Activated CD8-positive, alpha-beta memory T cell treated with anti-CD3 and anti-CD28 coated beads for 36 hours (primary cell): ENCODE measurements around the gene PRUNE1. TPM values are rescaled to one million over a fixed set of nuclear protein-coding genes. Genes with fewer than 3 reads are reported as not detected.

ENCODE experiments used
- CTCF ChIA-PET: fragments of 350-600 bp; sonication (Branson Sonifier 250); formaldehyde crosslinking; loops from one replicate; lab custom pipeline; 2021; ENCODE audit warnings: antibody characterized with exemption; lab: Charles Lee
- POLR2A ChIA-PET: fragments of 350-600 bp; sonication (Branson Sonifier 250); formaldehyde crosslinking; loops from one replicate; lab custom pipeline; 2021; ENCODE audit warnings: antibody characterized with exemption; lab: Charles Lee
- total RNA-seq, 2 experiments: library from RNA; stranded (reverse); gene quantifications; one replicate each; pipeline ENCODE4 v1.2.3, GENCODE V29; 2021

PRUNE1 gene
- total RNA-seq, 2 experiments from 2014 or later: 14.5 to 14.9 TPM

- POLR2A ChIA-PET: no interaction called here
- CTCF ChIA-PET: interaction anchor here (0.9 to 1.6 kb wide), 4 partner anchors 18 to 100 kb away, joined by 3 to 10 read pairs (median 3); no protein-coding TSS in a partner anchor
Measured at GRCh38 chr1:150999051-150999674, 9.1 kb upstream of the PRUNE1 start.

- POLR2A ChIA-PET: no interaction called here
- CTCF ChIA-PET: interaction anchor here (0.8 to 1.6 kb wide), 5 partner anchors 18 to 100 kb away, joined by 3 to 10 read pairs (median 3); no protein-coding TSS in a partner anchor
Measured at GRCh38 chr1:150999926-151000325, 8.3 kb upstream of the PRUNE1 start.

DNA sequence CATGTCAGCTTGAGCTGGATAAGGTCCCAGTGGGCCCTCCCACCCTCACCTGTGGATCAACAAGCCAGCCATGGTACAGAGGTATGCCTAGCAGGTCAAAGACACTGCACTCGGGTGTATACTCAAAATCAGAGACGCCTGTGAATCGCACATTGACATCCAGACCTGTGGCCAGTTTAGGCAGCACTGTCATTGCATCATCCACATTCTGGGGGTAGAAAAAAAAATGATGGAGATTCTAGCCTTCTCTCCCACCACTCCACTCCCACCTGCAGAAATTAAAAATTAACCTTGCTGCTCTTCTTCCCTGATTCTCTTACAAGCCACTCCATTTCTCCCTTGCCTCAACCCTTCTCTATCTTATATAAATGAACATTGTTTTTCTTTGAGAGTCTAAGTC lies 7.8 kb upstream of the PRUNE1 start:
- ChIA-PET CTCF (interaction anchor here (0.8 to 1.6 kb wide), 3 partner anchors 19 to 78 kb away, joined by 3 to 10 read pairs (median 3); no protein-coding TSS in a partner anchor), POLR2A (no interaction called here)

DNA sequence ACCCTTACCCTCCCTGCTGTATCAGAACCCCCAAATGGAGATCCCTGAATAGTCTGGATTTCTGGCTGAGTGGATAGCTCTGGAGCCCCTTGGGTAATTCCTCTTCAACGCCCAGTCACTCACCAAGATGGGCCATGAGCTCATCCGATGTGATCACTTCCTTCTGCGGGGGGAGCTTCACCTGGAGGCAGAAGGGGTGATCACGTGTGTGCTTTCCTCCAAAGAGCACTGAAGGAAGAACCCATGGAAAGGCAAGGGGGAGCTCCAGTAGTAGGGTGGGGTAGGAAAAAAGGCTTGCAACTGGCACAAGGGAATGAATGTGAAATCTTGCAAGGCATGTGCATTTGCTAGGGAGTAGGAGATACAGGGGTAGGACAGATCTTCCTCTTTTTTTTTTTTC lies 6.6 kb upstream of the PRUNE1 start:
- ChIA-PET POLR2A (no interaction called here), CTCF (interaction anchor here (0.7 kb wide), 1 partner anchor 22 kb away, joined by 4 read pairs; no protein-coding TSS in a partner anchor)

- CTCF ChIA-PET: interaction anchor here (0.7 kb wide), 1 partner anchor 23 kb away, joined by 4 read pairs; no protein-coding TSS in a partner anchor
- POLR2A ChIA-PET: no interaction called here
Measured at GRCh38 chr1:151002051-151002450, 6.2 kb upstream of the PRUNE1 start.

DNA sequence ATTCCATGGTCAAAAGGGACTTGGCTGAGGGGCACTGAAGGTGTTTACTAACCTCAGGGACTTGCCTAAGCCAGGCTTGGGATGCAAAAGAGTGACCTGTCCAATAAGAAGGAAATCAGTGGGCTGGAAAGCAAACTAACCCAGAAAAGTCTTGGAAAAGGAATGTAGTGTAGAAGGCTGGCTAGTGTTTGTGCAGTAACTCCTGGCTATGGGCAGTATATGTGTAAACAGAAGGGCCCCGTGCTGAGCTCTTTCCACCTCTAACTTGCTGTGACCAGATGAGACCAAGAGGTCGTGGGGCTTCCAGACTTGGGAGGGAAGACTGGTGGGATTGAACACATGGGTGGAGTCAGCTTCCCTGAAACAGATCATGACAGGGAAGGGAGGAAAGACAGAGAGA lies 5.6 kb upstream of the PRUNE1 start:
- POLR2A ChIA-PET: no interaction called here

DNA sequence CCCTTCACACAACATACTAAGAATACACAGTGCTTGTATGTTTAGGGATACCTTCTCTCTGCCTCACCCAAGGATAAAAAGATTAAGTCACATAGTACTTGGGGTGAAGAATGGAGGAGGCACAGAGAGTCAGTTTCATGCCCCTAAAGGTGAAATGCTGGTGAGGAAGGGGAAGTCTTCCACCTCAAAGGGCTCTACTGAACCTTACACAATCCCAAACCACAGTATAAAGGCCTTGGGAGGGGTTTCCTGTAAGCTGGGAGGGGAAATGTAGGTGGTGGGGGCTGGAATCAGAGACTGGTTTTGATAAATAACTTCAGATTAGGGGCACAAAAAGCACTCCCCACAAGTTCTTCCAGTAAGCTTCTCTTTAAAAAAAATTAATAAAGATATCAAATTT lies 5.1 kb upstream of the PRUNE1 start:
- POLR2A ChIA-PET: no interaction called here
- CTCF ChIA-PET: interaction anchor here (1.0 to 1.3 kb wide), 2 partner anchors 8 to 443 kb away, joined by 3 to 4 read pairs; no protein-coding TSS in a partner anchor

More for the DNA sequence above, 5.6 kb upstream of the PRUNE1 start:
- CTCF ChIA-PET: interaction anchor here (1.0 to 1.3 kb wide), 2 partner anchors 8 to 443 kb away, joined by 3 to 4 read pairs; no protein-coding TSS in a partner anchor

DNA sequence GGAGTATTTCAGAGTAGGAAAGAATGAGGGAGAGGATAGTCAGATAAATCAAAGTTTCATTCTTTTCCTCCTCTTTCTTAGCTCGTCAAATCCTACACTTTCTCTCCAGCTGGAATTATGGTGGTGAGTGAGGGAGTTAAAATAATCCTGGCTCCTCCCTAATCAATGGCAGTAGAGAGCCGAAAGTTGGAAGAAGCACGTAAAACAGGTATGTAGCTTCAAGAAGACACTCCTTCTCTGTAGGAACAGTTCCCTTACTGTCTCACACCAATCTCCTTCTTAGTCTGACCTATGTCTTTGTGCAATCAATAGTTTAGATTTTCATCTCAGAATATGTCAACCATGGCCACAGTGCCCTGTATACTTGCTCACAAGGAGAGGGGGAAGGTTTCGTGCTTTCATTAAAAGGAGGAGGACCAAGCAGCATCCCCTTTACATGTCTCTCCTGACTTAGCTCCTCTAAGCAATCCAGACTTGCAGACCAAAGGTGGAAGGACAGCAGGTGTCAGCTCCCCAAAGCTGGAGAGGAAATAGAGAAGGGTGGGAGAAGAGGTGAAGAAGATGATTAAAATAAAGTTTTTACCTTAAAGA lies 2.4 kb upstream of the PRUNE1 start:
- ChIA-PET POLR2A (interaction anchor here (0.9 to 1.8 kb wide), 4 partner anchors 32 to 426 kb away, joined by 3 to 7 read pairs (median 3); partner anchors contain the start of genes C1orf56, CDC42SE1, MCL1 and MLLT11), CTCF (interaction anchor here (1.2 to 3.3 kb wide), 6 partner anchors 10 to 55 kb away, joined by 3 to 15 read pairs (median 3); partner anchors contain the start of genes CDC42SE1 and MLLT11)

DNA sequence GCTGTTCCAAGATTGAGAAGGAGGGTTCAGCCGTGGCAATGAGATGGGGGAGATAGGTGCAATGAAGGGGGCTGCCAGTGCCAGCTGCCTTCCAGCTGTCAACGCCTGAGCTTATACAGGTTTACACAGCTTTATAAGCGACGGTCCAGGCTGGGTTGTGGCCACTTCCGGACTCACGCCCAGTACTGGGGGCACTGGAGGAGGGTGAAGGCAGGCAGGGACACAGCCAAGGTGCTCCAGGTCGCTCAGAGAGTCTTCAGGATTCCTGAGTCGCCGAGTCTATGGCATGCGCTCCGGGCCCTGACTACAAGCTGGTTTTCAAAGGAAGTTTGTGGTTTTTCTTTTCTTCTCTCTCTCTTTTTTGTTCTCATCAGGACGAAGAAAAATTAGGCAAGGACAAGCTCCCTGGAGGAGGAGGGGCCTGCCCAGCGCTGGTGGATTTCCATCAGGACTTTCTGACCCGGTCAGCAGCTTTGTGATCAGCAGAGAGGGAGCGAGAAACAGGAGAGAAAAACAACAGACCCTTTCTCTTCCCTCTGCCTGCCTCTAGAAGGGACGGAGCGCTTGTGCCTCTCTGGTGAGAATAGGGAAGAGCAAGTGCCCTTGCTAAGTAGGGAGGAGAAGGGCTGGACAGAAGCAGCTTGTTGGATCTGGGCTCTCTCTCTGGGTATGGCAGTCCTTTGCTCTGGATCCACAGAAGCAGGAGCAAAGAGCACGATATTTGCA lies 1.8 kb upstream of the PRUNE1 start, which contains the start of gene MINDY1:
TSS of gene MINDY1 (minus strand) at position 576 of the 726 bp plus-strand sequence. CDS start 4,285 bp downstream, outside the sequence.
- CTCF ChIA-PET: interaction anchor here (1.2 to 3.3 kb wide), 6 partner anchors 11 to 54 kb away, joined by 3 to 15 read pairs (median 3); partner anchors contain the start of genes CDC42SE1 and MLLT11
- POLR2A ChIA-PET: interaction anchor here (0.7 to 1.8 kb wide), 6 partner anchors 33 to 445 kb away, joined by 3 to 7 read pairs (median 3); partner anchors contain the start of genes C1orf56, CDC42SE1, ENSA and MCL1

DNA sequence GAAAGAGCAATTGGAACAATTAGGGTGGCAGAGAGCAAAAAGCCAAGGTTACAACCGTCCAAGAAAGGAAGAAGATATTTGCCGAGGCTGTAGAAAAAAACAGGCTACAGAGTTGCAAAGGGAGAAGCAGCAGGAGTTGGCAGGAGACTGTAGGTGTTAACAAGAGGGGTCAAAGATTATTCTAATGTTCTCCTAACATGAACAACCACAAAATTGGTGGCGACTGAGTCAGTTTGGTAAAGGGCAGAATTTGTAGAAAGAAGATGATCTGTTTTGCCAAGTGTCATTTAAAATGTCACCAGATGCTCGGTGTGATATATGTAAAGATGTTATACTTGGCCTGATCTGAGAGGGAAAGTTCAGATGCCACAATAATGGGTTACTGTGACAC lies 401 bp upstream of the PRUNE1 start:
- ChIA-PET CTCF (interaction anchor here (0.7 kb wide), 1 partner anchor 62 kb away, joined by 3 read pairs; no protein-coding TSS in a partner anchor), POLR2A (no interaction called here)

DNA sequence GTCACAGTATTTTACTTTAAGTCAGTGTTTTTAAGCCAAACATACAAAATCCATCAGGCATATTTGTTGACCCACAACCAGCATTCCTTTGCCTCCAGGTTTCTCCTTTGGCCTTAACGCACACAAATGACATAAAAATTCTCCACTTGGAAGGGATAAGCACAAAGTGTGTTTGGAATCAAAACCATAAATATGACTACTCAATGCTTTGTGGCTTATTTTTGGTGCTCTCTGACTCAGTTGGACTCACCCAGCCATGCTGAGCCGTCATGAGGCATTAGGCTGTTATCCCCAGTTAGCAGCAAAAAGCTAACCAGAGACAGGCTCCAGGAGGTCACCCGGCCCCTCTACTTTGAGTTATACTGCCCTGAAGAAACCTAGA lies 948 bp downstream of the PRUNE1 start:
- ChIA-PET POLR2A (no interaction called here), CTCF (no interaction called here)

DNA sequence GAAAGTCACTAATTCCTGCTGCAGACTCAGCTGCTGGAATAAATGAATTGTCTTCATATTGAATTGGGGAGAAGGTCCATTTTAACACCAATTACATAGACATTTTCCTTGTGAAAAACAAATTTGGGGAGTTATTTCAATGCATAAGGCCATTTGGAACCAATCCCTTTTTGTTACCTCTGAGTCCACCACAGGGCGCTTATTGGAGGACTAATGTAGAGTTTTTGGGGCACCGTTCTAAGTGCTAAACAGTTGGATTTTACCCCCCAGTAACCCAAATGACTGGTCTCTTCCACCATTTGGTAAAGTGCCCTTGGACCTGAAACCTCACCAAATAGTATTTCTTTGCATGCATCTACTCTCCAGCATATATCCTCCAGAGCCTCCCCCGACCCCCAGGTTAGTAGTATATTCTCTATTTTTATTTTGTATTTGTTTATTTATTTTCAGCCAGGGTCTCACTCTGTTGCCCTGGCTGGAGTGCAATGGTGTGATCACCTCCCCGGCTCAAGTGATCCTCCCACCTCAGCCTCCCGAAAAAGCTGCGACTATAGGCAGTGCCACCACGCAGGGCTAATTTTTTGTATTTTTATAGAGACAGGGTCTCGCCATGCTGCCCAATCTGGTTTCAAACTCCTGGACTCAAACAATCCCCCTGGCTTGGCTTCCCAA lies 1.6 kb downstream of the PRUNE1 start:
- POLR2A ChIA-PET: interaction anchor here (0.6 kb wide), 1 partner anchor 44 kb away, joined by 3 read pairs; no protein-coding TSS in a partner anchor
- CTCF ChIA-PET: no interaction called here

DNA sequence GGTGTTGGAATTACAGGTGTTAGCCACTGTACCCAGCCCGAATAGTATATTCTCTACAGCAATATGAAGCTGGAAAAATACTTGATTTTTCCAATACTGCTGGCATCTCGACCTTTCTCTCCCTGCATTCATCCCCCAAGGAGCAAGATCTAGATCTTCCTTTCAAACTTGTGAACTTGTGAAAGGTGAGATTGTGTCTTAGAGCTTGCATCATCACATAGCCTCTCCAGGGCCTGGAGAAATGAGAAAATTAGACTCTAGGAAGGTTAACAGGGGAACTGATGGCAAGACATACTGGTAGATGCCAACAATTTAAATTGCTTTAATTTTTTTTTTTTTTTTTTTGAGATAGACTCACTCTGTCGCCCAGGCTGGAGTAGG lies 2.1 kb downstream of the PRUNE1 start:
- CTCF ChIA-PET: no interaction called here
- POLR2A ChIA-PET: interaction anchor here (0.6 to 0.7 kb wide), 2 partner anchors 44 to 84 kb away, joined by 3 to 6 read pairs; partner anchors contain the start of gene SETDB1

GRCh38 chr1:151011154-151011850 lies 3.1 kb downstream of the PRUNE1 start:
- ChIA-PET CTCF (interaction anchor here (1.0 kb wide), 1 partner anchor 27 kb away, joined by 4 read pairs; no protein-coding TSS in a partner anchor), POLR2A (interaction anchor here (0.5 to 0.7 kb wide), 2 partner anchors 38 to 85 kb away, joined by 4 to 6 read pairs; partner anchors contain the start of gene SETDB1)

GRCh38 chr1:151012684-151013471 lies 4.6 kb downstream of the PRUNE1 start:
- POLR2A ChIA-PET: interaction anchor here (0.5 kb wide), 1 partner anchor 394 kb away, joined by 5 read pairs; no protein-coding TSS in a partner anchor

DNA sequence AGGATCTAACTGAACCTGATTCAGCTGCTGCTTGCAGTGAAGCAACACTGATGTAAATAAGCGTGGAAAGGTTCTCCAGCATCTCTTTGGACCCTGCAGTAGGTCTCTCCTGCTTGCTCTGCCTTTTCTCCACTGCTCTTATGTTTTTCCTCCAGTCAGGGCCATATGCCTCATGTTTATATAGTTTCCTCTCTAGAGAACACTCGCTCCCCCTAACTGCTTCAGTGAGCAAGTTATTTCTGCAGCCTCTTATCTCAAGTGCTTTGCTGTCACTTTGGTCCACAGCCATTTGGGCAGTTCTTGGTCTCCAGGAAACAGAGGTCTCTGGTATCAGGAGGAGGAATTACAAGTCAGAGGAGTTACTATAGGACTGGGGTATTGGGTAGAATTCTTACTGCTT lies 5.3 kb downstream of the PRUNE1 start:
- CTCF ChIA-PET: no interaction called here

More at GRCh38 chr1:151012684-151013471, 4.6 kb downstream of the PRUNE1 start:
- CTCF ChIA-PET: interaction anchor here (0.6 kb wide), 1 partner anchor 653 kb away, joined by 4 read pairs; no protein-coding TSS in a partner anchor

More for the DNA sequence above, 5.3 kb downstream of the PRUNE1 start:
- POLR2A ChIA-PET: interaction anchor here (0.7 kb wide), 1 partner anchor 30 kb away, joined by 7 read pairs; no protein-coding TSS in a partner anchor
